Ishikawa (cell line): Measurements from ENCODE around the gene PGAP3.

Source experiments
- CEBPB ChIP-seq: IDR thresholded peaks from 2 replicates; pipeline ENCODE4 v1.6.1; 2012
- CREB1 ChIP-seq: IDR thresholded peaks from 2 replicates; pipeline ENCODE4 v1.6.1; 2012; ENCODE audit warnings: low read depth
- EGR1 ChIP-seq: IDR thresholded peaks from 2 replicates; pipeline ENCODE4 v1.6.1; 2012
- EP300 ChIP-seq: IDR thresholded peaks from 2 replicates; pipeline ENCODE4 v1.6.1; 2012; ENCODE audit warnings: borderline replicate concordance
- FOXM1 ChIP-seq: IDR thresholded peaks from 2 replicates; pipeline ENCODE4 v1.6.1; 2012; ENCODE audit warnings: low read depth, borderline replicate concordance
- MAX ChIP-seq: IDR thresholded peaks from 2 replicates; pipeline ENCODE4 v1.6.1; 2012
- NFIC ChIP-seq: IDR thresholded peaks from 2 replicates; pipeline ENCODE4 v1.6.1; 2012
- RAD21 ChIP-seq: IDR thresholded peaks from 2 replicates; pipeline ENCODE4 v1.6.1; 2012; ENCODE audit warnings: low read depth
- TAF1 ChIP-seq: IDR thresholded peaks from 2 replicates; pipeline ENCODE4 v1.6.1; 2012; ENCODE audit warnings: low read depth, mild to moderate bottlenecking
- TCF12 ChIP-seq: IDR thresholded peaks from 2 replicates; pipeline ENCODE4 v1.6.1; 2012; ENCODE audit warnings: low read depth
- TEAD4 ChIP-seq: IDR thresholded peaks from 2 replicates; pipeline ENCODE4 v1.6.1; 2012
- YY1 ChIP-seq: IDR thresholded peaks from 2 replicates; pipeline ENCODE4 v1.6.1; 2012; ENCODE audit warnings: low read depth
- ZBTB7A ChIP-seq: IDR thresholded peaks from 2 replicates; pipeline ENCODE4 v1.6.1; 2012; ENCODE audit warnings: low read depth
- TF ChIP-seq, protein P1 (sequence below): IDR thresholded peaks from 2 replicates; pipeline ENCODE4 v1.6.1; 2012; ENCODE audit warnings: low read depth, mild to moderate bottlenecking
- TF ChIP-seq, protein P2 (sequence below): IDR thresholded peaks from 2 replicates; pipeline ENCODE4 v1.6.1; 2012

Gene PGAP3

GRCh38 chr17:39684369-39685192 is 3.3 kb downstream of the PGAP3 start:
- TF ChIP-seq ZBTB7A = no peak

- TF ChIP-seq EP300 (no peak), TCF12 (no peak), NFIC (no peak), CREB1 (no peak), EGR1 (no peak), TAF1 (no peak), YY1 (no peak), FOXM1 (no peak), ZBTB7A (no peak), MAX (no peak), CEBPB (no peak), RAD21 (no peak), TEAD4 (no peak)
- TF ChIP-seq, protein P1, sequence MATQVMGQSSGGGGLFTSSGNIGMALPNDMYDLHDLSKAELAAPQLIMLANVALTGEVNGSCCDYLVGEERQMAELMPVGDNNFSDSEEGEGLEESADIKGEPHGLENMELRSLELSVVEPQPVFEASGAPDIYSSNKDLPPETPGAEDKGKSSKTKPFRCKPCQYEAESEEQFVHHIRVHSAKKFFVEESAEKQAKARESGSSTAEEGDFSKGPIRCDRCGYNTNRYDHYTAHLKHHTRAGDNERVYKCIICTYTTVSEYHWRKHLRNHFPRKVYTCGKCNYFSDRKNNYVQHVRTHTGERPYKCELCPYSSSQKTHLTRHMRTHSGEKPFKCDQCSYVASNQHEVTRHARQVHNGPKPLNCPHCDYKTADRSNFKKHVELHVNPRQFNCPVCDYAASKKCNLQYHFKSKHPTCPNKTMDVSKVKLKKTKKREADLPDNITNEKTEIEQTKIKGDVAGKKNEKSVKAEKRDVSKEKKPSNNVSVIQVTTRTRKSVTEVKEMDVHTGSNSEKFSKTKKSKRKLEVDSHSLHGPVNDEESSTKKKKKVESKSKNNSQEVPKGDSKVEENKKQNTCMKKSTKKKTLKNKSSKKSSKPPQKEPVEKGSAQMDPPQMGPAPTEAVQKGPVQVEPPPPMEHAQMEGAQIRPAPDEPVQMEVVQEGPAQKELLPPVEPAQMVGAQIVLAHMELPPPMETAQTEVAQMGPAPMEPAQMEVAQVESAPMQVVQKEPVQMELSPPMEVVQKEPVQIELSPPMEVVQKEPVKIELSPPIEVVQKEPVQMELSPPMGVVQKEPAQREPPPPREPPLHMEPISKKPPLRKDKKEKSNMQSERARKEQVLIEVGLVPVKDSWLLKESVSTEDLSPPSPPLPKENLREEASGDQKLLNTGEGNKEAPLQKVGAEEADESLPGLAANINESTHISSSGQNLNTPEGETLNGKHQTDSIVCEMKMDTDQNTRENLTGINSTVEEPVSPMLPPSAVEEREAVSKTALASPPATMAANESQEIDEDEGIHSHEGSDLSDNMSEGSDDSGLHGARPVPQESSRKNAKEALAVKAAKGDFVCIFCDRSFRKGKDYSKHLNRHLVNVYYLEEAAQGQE = no peak
- TF ChIP-seq, protein P2, sequence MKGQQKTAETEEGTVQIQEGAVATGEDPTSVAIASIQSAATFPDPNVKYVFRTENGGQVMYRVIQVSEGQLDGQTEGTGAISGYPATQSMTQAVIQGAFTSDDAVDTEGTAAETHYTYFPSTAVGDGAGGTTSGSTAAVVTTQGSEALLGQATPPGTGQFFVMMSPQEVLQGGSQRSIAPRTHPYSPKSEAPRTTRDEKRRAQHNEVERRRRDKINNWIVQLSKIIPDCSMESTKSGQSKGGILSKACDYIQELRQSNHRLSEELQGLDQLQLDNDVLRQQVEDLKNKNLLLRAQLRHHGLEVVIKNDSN = no peak
Measured at GRCh38 chr17:39683295-39683939, 4.4 kb downstream of the PGAP3 start.

- TF ChIP-seq TCF12 (no peak), YY1 (no peak), RAD21 (no peak), ZBTB7A (no peak), EGR1 (no peak)
- TF ChIP-seq, protein P1 = no peak
- TF ChIP-seq, protein P2 = no peak
Measured at GRCh38 chr17:39679521-39680192, 8.2 kb downstream of the PGAP3 start.

- TF ChIP-seq TCF12 (no peak), TEAD4 (no peak)
Measured at GRCh38 chr17:39678340-39679116, 9.3 kb downstream of the PGAP3 start.

GRCh38 chr17:39677542-39678339 is 10.1 kb downstream of the PGAP3 start:
- TF ChIP-seq, protein P2 = no peak
- TF ChIP-seq TCF12 (peak; percentile 40; the same call in 1 of the 2 replicates), YY1 (no peak), MAX (no peak), EP300 (no peak), ZBTB7A (no peak), NFIC (peak; percentile 34; the same call in 1 of the 2 replicates), TEAD4 (peak; percentile 21; the same call in 1 of the 2 replicates)
